MCF 10A (cell line): Measurements from ENCODE around the gene PGA3. TPM values are rescaled to one million over a fixed set of nuclear protein-coding genes. Genes with fewer than 3 reads are reported as not detected.

Experiments
- BruUV-seq: library from RNA; stranded (reverse); fragments of 400-500 nt; replicated peaks from 2 replicates; lab custom pipeline; 2021; lab: Mats Ljungman, UMichigan
- CTCF ChIA-PET: fragments of 300-600 bp; sonication (Branson Sonifier 250); formaldehyde crosslinking; extraction: SDS; loops from one replicate; lab custom pipeline; 2021; ENCODE audit warnings: antibody characterized with exemption, inconsistent platforms; lab: Yijun Ruan, JAX
- POLR2A ChIA-PET: fragments of 300-600, 350-650 bp; sonication (Branson Sonifier 250); formaldehyde crosslinking; extraction: SDS; loops from one replicate; lab custom pipeline; 2020; ENCODE audit warnings: antibody characterized with exemption, inconsistent platforms; lab: Yijun Ruan, JAX
- DNase-seq: peaks from one replicate; pipeline ENCODE4 v3.0.0-alpha.2; 2018; ENCODE audit not compliant: unreplicated experiment
- H3K27ac Mint-ChIP-seq: one replicate; pipeline ENCODE4 v1.8.0; 2022; ENCODE audit warnings: mild to moderate bottlenecking, low read depth, mixed read lengths; ENCODE audit not compliant: unreplicated experiment
- H3K27me3 Mint-ChIP-seq: one replicate; pipeline ENCODE4 v1.8.0; 2022; ENCODE audit warnings: mixed read lengths; ENCODE audit not compliant: insufficient read depth, unreplicated experiment
- H3K36me3 Mint-ChIP-seq: one replicate; pipeline ENCODE4 v1.8.0; 2022; ENCODE audit warnings: mild to moderate bottlenecking, moderate library complexity, mixed read lengths; ENCODE audit not compliant: insufficient read depth, unreplicated experiment
- H3K4me1 Mint-ChIP-seq: one replicate; pipeline ENCODE4 v1.8.0; 2022; ENCODE audit warnings: mixed read lengths; ENCODE audit not compliant: insufficient read depth, unreplicated experiment
- H3K4me3 Mint-ChIP-seq: one replicate; pipeline ENCODE4 v1.8.0; 2022; ENCODE audit warnings: mild to moderate bottlenecking, moderate library complexity, mixed read lengths; ENCODE audit not compliant: unreplicated experiment
- H3K9me3 Mint-ChIP-seq: one replicate; pipeline ENCODE4 v1.8.0; 2022; ENCODE audit warnings: mixed read lengths; ENCODE audit not compliant: unreplicated experiment
- CTCF ChIP-seq: fragments of 200-600 bp; IDR thresholded peaks from one replicate; pipeline ENCODE4 v1.8.0; 2022; ENCODE audit warnings: antibody characterized with exemption, mild to moderate bottlenecking; ENCODE audit not compliant: unreplicated experiment
- intact Hi-C: fragments of 100-400 bp; cut with micrococcal nuclease; formaldehyde crosslinking; loops from 2 replicates; pipeline ENCODE4 v1.14.1; 2022
- total RNA-seq: library from RNA; stranded (reverse); gene quantifications from 2 replicates; pipeline ENCODE4 v1.2.3, GENCODE V29; 2022

The PGA3 gene
- total RNA-seq, 1 experiment from 2014 or later: not detected

- ChIA-PET CTCF (interaction anchor here (0.6 to 3.5 kb wide), 5 partner anchors 10 to 1095 kb away, joined by 3 to 17 read pairs (median 4); no protein-coding TSS in a partner anchor), POLR2A (no interaction called here)
- TF ChIP-seq CTCF: no peak
- Mint-ChIP-seq H3K27ac (no peak overlapping the region), H3K36me3 (peaks cover 4% of the 10 kb centered on the region), H3K4me3 (no peak overlapping the region), H3K27me3 (peaks cover 17% of the 10 kb centered on the region), H3K4me1 (peaks cover under 1% of the 10 kb centered on the region), H3K9me3 (no peaks in the 10 kb centered on the region)
- BruUV-seq: no TSS peak
- no peak for DNase-seq
- intact Hi-C loops: loop anchor here (10.0 kb wide), 1 partner anchor 253 kb away; the partner anchor contains the start of gene TMEM109
Measured at GRCh38 chr11:61168042-61168688, 35.1 kb upstream of the PGA3 start.

DNA sequence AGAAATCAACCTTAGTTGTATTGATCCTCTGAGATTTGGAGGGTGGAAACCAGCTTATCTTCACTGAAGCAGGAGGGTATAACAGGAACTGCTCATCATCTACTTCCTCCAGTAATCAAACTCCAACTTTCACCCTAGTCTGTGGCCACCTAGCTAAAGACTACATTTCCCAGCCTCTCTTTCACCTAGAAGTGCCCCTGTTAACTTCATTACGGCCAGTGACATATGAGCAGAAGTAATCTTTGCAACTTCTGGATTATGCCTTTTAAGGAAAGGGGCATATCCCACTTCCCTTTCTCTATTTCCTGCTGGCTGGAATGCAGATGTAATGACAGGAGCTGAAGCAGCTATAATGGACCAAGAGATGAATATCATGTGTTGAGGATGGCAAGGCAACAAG, 34.5 kb upstream of the PGA3 start:
- POLR2A ChIA-PET: no interaction called here
- Mint-ChIP-seq H3K27ac (no peak overlapping the region), H3K4me3 (no peak overlapping the region), H3K9me3 (no peaks in the 10 kb centered on the region), H3K36me3 (peaks cover 4% of the 10 kb centered on the region), H3K4me1 (peaks cover 7% of the 10 kb centered on the region), H3K27me3 (peaks cover 23% of the 10 kb centered on the region)
- intact Hi-C loops: loop anchor here (10.0 kb wide), 1 partner anchor 254 kb away; the partner anchor contains the start of gene TMEM109
- TF ChIP-seq CTCF: no peak
- no peak for DNase-seq
- CTCF ChIA-PET: interaction anchor here (0.6 to 3.5 kb wide), 5 partner anchors 11 to 1095 kb away, joined by 3 to 17 read pairs (median 4); no protein-coding TSS in a partner anchor
- no TSS peak for BruUV-seq

- peaks cover 9% of the 10 kb centered on the region for H3K4me1 Mint-ChIP-seq
- no TSS peak for BruUV-seq
- no peaks in the 10 kb centered on the region for H3K9me3 Mint-ChIP-seq
- no peak overlapping the region for H3K4me3 Mint-ChIP-seq
- no peak overlapping the region for H3K27ac Mint-ChIP-seq
- no peak for DNase-seq
- no peak for TF ChIP-seq CTCF
- intact Hi-C loops: loop anchor here (5.0 kb wide), 1 partner anchor 393 kb away; no protein-coding TSS in a partner anchor
- ChIA-PET CTCF (interaction anchor here (0.6 to 3.5 kb wide), 7 partner anchors 17 to 906 kb away, joined by 3 to 17 read pairs (median 4); partner anchors contain the start of gene TMEM109), POLR2A (interaction anchor here (0.8 to 1.2 kb wide), 2 partner anchors 8 to 13 kb away, joined by 3 read pairs; no protein-coding TSS in a partner anchor)
- H3K36me3 Mint-ChIP-seq: peaks cover 4% of the 10 kb centered on the region
- peaks cover 39% of the 10 kb centered on the region for H3K27me3 Mint-ChIP-seq
Measured at GRCh38 chr11:61170566-61170965, 32.7 kb upstream of the PGA3 start.

GRCh38 chr11:61171907-61172306, 31.4 kb upstream of the PGA3 start:
- H3K9me3 Mint-ChIP-seq: no peaks in the 10 kb centered on the region
- H3K4me1 Mint-ChIP-seq: peaks cover 9% of the 10 kb centered on the region
- CTCF ChIA-PET: interaction anchor here (0.6 to 0.7 kb wide), 2 partner anchors 11 to 82 kb away, joined by 3 read pairs; no protein-coding TSS in a partner anchor
- H3K27ac Mint-ChIP-seq: no peak overlapping the region
- TF ChIP-seq CTCF: no peak
- no peak overlapping the region for H3K4me3 Mint-ChIP-seq
- peaks cover 4% of the 10 kb centered on the region for H3K36me3 Mint-ChIP-seq
- H3K27me3 Mint-ChIP-seq: peaks cover 53% of the 10 kb centered on the region
- POLR2A ChIA-PET: no interaction called here
- BruUV-seq: no TSS peak
- DNase-seq: no peak
- intact Hi-C loops: loop anchor here (5.0 kb wide), 1 partner anchor 395 kb away; no protein-coding TSS in a partner anchor
